GM18519 (cell line): ENCODE results near the gene NFS1.
"Not testable (repeated sequence)": the region's sequence is repeated elsewhere in the genome, so short reads cannot be mapped to it uniquely, and the experiment has no call there.

Experiments
- ATAC-seq: cut with Tn5 transposase; IDR thresholded peaks from one replicate; pipeline ENCODE4 v1.9.1; 2021; ENCODE audit warnings: mild to moderate bottlenecking, moderate library complexity; ENCODE audit not compliant: unreplicated experiment, low FRiP score

The NFS1 gene

GRCh38 chr20:35729836-35730582 lies 30.9 kb upstream of the NFS1 start:
- ATAC-seq, result no peak

GRCh38 chr20:35729283-35729807 lies 30.2 kb upstream of the NFS1 start:
- no peak for ATAC-seq

- no peak for ATAC-seq
Observed at GRCh38 chr20:35726842-35727711, 27.9 kb upstream of the NFS1 start.

- no peak for ATAC-seq
Observed at GRCh38 chr20:35724321-35725230, 25.4 kb upstream of the NFS1 start.

GRCh38 chr20:35723652-35724320 lies 24.6 kb upstream of the NFS1 start:
- not testable (repeated sequence) for ATAC-seq

- ATAC-seq, result not testable (repeated sequence)
Observed at GRCh38 chr20:35723275-35723639, 24.1 kb upstream of the NFS1 start.

GRCh38 chr20:35721621-35722020 lies 22.5 kb upstream of the NFS1 start:
- ATAC-seq, result no peak

- no peak for ATAC-seq
Observed at GRCh38 chr20:35721219-35721618, 22.1 kb upstream of the NFS1 start.

- ATAC-seq, result no peak
Observed at GRCh38 chr20:35720165-35721123, 21.3 kb upstream of the NFS1 start.

- no peak for ATAC-seq
Observed at GRCh38 chr20:35719717-35720116, 20.6 kb upstream of the NFS1 start.

- no peak for ATAC-seq
Observed at GRCh38 chr20:35718972-35719635, 20.0 kb upstream of the NFS1 start.

GRCh38 chr20:35718321-35718720 lies 19.2 kb upstream of the NFS1 start:
- ATAC-seq, result not testable (repeated sequence)

- ATAC-seq, result no peak
Observed at GRCh38 chr20:35716330-35716729, 17.2 kb upstream of the NFS1 start.

- ATAC-seq, result no peak
Observed at GRCh38 chr20:35715652-35716051, 16.5 kb upstream of the NFS1 start.

- ATAC-seq, result no peak
Observed at GRCh38 chr20:35714127-35714526, 15.0 kb upstream of the NFS1 start.

GRCh38 chr20:35713120-35713519 lies 14.0 kb upstream of the NFS1 start:
- not testable (repeated sequence) for ATAC-seq

GRCh38 chr20:35711588-35712209 lies 12.5 kb upstream of the NFS1 start:
- no peak for ATAC-seq
